ENCODE data around the gene FAM20A.
"Not testable (repeated sequence)": the region's sequence is repeated elsewhere in the genome, so short reads cannot be mapped to it uniquely, and the experiment has no call there.

FAM20A gene

DNA sequence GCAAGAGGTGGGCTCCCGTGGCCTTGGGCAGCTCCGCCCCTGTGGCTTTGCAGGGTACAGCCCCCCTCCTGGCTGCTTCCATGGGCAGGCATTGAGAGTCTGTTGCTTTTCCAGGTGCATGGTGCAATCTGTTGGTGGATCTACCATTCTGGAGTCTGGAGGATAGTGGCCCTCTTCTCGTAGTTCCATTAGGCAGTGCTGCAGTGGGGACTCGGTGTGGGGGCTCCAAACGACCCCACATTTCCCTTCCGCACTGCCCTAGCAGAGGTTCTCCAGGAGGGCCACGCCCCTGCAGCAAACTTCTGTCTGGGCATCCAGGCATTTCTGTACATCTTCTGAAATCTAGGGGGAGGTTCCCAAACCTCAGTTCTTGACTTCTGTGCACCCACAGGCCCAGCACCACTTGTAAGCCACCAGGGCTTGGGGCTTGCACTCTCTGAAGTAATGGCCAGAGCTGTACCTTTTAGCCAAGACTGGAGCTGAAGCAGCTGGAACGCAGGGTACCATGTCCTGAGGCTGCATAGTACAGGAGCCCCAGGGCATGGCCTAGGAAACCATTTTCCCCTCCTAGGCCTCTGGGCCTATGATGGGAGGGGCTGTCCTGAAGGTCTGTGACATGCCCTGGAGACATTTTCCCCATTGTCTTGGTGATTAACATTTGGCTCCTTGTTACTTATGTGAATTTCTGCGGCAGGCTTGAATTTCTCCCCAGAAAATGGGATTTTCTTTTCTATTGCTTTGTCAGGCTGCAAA lies 82.9 kb downstream of the FAM20A start:
- DNase-seq: no peak

DNA sequence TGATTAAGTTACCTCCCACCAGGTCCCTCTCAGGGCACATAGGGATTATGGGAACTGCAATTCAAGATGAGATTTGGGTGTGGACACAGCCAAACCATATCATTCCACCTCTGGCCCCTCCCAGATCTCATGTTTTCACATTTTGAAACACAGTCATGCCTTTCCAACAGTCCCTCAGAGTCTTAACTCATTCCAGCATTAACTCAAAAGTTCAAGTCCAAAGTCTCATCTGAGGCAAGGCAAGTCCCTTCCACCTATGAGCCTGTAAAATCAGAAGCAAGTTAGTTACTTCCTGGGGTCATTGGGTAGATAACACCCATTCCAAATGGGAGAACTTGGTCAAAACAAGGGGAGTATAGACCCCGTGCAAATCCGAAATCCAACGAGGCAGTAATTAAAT lies 83.6 kb downstream of the FAM20A start:
- DNase-seq: not testable (repeated sequence)

DNA sequence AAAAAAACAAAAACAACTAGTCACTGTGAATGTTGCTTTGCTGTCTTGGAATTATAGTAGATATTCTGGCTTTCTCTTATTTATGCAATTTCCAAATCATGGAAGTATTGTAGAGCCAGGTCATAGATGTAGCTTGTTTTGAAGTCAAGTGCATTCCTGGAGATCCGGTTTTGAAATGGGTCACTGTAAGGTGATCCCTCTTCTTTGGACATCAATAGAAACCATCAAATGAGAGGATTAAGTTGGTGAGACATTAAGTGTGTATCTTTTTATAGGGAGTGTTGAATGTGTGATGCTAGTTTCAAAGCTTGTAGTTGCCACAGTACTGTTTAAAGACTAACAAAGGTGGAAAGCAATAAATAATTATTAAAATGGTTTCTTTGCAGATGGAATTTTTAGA lies 84.4 kb downstream of the FAM20A start:
- DNase-seq: no peak

DNA sequence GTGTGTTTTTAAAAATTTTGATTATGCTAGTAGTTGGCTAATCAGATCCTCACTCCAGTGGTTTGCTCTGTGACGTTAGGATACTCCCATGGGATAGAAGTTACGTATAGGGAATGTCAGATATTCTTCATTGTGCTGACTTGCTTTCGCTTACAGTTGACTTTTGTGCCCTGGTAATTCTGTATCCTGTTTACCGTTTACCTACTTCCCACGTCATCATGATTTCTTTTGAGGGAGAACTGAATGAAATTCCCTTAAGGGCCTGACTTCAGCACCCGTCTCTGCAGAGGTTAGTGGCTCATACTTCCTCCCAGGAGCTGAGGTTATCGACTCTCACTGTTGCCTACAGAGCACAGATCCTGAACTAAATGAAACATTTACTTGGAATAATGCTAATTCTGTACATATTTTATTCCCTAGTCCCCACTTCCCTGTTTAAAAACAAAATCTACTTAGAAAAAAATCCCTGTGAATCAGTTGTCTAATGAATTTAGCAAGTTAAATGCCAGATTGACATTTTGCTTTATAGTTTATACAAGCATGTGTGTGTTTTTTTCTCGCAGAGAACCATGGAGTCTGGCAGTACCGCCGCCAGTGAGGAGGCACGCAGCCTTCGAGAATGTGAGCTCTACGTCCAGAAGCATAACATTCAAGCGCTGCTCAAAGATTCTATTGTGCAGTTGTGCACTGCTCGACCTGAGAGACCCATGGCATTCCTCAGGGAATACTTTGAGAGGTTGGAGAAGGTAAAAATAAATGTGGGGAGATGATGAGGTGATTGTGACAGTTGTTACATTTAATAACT lies 86.1 kb downstream of the FAM20A start:
- DNase-seq: no peak

DNA sequence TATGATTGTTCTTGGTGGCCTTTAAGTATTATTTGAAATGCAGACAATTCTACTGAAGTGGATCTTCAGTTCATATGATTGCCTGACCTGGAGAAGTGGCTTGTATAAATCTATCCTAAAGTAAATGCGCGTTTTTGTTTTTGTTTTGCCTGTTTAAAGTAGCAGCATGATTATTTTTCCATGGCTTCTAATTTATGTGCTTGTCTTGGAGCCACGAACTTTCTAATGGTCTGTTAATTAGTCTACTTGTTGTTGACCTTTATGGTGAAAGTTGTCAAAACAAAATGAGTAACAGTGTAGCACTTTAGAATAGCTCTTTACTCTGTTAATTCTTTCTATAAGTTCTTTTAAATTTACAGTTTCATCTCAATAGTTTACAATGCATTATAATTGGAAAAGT lies 87.2 kb downstream of the FAM20A start:
- DNase-seq: no peak

DNA sequence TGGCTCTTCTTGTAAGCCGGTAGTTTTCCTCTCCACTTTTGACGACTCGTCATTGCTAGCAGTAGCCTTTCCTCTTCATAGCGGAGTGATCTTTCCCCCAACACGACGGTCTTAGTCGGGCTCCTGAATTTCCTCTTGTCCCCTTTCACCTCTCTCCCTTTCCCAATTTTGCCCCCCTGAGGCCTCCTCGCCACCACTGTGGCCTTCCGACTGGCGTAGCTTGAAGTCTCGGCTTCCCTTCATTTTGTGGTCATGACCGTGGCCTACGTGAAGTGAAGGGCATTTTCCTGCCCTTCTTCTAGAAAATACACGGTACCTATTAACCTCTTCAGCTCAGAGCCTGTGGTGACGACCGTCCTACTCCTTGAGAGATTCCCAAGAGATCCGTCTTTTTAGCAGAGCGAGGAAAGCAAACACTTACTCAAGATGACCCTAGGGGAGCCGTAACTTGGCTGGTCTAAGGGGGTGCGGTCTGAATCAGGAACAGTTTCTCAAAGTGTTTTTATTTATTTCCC lies 88.2 kb downstream of the FAM20A start:
- peak; percentile 76 for DNase-seq

DNA sequence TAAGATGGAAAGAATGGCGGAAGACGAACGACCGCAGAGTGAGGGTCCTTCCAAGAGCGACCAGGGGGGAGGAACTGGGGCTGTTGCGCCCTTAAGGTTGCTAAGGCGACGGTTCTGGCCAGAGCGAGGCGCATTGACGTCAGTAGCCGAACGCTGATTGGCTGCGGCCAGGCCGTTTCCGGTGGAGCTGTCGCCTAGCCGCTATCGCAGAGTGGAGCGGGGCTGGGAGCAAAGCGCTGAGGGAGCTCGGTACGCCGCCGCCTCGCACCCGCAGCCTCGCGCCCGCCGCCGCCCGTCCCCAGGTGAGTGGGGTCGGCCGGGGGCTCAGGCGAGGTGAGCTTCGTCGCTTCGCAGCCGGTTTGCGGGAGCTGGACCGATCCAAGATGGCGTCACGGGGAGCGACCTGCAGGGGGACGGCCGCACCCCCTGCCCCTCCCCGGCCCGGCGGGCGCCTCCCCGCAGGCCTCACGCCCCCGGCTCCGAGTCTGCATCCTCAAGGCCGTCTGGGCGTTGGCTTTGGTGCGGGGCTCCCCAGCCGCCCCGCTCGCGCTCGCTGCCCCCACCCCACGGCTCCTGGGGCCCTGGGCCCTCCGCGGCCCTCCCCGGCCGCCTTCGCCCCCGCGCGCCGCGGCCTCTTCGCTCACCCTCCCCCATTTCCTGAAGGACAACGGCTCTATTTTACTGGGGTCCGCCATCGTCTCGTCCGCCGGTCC lies 88.8 kb downstream of the FAM20A start, which contains the start of gene PRKAR1A:
Gene PRKAR1A, plus strand, starts transcription at position 184 of the 713 bp plus-strand sequence. CDS start 2,970 bp downstream, outside the sequence.
- DNase-seq: peak; percentile 98

DNA sequence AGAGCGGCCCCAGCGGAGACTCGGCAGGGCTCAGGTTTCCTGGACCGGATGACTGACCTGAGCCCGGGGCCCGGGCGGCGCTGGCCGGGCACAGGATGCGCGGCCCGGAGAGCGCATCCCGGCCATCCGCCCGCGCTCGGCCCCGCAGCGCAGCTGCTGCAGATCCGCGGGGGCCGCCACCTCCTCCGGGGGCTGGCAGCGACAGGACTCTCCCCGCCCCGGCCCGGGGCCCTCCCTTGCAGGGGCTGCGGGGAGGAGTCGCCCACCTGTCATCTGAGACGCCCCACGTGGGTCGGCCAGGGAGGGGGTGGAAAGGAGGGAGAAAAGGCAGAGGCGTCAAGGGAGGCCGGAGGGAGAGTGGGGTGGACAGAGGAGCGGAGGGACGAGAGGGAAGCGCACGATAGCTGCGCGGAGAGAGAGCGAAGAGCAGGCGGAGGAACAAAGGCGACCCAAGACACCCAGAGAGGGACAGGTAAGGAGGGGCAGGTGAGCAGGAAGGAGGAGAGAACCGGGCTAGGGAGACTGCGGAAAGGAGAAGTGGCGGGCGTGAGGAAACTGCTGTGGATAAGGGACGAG lies 89.4 kb downstream of the FAM20A start:
- DNase-seq: peak; percentile 95

DNA sequence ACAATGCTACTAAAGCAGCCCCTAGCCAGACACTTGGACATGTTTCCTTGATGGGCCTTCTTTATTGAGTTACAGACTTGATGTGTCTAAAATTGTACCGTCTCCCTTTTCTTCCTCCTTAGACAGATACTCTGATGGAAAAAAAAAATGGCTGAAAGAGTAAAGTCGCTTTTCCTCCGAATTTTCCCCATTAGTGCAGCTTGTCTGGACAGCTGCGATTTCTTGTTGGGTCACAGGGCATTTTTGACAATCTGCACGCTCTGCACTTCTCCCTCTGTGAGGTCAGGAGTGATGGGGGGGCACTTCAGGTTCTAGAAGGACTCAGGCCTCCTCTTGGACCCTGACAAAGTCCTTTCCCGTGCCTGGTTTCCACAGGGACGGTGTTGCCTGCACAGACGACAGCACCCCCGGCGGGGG lies 89.9 kb downstream of the FAM20A start:
- no peak for DNase-seq

DNA sequence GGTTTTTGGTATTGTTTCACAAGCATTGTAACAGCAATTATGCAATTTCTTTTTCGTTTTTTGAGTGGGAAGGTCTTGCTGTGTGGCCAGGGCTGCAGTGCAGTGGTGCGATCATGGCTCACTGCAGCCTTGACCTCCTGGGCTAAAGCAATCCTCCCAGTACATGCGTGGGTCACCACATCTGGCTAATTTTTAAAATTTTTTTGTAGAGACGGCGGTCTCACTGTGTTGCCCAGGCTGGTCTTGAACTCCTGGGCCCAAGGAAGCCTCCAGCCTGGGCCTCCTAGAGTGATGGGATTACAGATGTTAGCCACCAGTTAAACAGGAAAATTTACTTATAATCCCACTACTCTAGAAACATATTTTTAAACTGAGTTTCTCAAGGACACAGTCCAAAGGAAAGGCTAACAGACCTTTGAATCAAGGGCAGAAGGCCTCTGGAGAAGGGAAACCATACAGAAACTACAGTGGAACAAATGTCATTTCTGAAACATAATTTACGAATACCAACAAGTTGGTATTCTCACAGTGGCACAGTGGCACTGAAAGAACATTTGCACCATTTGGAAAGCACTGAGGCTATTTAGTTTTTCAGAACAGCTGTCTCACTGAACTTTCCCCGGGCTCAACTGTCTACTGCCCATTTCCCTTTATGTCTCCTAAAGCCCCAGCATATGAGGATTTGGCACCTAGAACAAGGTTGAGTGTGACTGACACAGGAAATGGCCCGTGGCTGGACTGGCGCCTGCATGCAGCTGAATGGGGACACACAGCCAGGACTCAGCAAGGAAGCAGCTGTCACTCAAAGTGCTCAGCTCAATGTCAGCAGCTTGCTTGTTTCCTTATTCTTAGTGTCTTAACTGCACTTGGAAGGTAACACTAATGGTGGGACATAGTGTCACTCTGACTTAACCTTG lies 91.8 kb downstream of the FAM20A start:
- DNase-seq: no peak

DNA sequence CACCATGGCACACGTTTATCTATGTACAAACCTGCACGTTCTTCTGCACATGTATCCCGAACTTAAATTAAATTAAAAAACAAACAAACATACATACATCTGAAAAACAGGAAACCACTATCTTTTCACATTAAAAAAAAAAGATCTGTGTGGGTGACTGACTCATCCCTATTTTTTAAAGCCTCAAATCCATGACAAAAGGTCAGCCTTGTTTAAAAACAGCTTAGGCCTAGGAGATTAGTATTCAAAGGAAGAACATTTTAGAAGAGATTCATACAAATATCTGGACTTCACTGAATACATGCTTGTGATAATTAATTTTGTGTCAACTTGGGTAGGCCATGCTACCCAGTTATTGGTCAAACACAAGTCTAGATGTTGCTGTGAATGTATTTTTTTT lies 93.6 kb downstream of the FAM20A start:
- no peak for DNase-seq

DNA sequence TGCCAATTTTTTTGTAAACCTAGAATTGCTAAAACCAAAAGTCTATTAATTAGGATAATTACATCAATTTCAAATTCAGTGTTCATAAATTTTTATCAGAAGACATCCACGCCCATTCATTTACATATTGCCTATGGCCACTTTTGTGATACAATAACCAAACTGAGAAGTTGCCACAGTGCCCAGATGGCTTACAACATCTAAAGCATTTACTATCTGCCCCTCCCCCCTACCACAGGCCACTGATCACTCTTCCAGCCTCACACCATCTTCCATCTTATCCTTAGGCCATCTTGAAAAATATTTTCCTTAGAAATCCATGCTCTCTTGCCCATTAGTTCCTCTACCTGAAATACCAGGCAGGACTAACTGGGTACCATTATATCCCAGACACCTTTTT lies 95.2 kb downstream of the FAM20A start:
- no peak for DNase-seq

DNA sequence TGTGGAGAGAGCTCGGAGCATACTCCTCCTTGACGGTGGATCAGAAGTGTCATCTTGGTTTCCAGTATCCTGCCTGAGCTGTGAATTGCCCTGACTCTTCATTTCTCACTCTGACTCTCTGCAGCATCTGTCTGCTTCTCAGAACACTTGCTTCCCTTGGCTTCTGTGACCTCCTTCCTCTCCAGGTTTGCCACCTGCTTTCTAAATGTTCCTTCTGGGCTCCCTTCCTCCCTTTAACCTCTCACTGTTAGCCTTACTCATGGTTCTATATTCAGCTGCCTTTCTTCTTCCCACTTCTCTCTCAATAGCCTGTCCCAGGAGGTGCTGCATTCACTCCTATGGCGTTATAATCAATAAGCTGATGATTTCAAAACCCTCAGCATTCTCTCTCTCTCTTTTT lies 100.1 kb downstream of the FAM20A start:
- DNase-seq: no peak

DNA sequence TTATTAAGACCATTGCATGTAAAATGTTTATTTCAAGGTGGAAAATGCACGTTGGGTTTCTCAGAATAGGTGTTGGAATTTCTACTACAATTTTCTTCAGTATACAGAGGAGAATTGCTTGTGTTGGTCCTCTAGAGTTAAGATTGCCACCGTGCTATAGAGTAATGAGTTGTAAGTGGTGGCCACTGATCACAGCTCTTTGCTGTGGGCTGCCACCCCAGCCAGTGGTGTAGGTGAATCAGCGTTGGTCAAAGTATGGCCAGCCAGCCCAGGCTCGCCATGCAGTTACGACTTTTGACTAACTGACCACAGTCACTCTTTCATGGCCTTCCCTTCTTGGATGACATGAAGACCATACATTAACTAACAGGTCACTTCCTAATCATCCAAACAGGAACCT lies 101.6 kb downstream of the FAM20A start:
- DNase-seq: no peak

DNA sequence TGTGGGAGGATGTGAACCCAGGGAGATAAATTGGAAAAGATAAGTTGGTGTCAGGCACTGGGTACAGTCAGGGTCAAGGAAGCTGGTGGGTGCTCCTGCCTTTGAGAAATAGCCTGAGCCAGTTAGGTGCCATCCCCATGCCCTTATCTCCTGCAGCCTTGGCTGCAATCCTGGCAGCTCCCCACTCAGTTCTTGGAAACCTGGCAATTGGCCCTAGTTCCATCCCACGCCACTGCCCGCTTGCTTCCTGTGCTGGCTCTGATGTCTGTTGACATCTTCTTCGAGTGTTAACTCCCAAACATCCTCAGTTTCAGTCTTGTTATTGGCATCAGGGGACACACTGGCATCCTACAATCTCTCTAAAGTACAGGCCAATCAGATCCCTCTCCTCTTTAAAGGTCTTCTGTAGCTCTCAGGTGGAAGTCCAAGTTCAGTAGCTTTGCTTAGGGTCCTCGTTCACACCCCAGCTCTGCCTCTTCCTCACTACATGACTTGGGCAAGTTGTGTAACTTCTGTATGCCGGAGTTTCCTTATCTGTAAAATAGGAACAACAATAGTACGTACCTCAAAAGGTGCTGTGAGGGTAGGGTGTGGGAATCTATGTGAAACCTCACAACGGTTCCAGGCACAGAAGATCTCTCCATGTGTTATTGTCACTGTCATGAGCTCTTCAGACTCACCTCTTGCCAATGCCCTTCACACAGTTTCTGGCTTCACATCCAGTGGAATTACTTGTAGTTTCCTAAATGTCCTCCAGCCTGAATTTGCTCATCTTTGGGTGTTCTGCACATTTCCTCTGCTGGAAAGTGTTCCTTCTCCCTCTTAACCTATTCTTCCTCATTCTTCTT lies 102.5 kb downstream of the FAM20A start:
- no peak for DNase-seq

DNA sequence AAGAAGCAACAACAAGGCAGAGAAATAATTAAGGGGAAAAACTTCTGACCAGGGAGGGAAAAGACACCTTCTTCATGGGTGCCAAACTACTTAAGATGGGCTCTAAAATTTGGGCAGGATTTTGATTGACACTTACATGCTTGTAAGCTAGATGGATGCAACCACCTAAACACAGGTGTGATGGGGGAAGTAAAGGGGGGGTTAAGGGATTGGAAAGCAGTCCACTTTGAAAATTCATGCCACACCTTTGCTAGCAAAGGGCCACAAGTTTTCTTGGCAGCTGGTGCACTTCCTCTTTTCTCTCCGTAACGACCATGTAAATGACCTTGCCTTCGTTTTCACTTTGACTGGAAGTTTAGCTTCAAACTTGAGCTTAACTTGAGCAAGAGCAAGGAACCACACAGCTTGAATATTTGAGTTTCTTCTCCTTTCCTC lies 103.3 kb downstream of the FAM20A start:
- DNase-seq: no peak

DNA sequence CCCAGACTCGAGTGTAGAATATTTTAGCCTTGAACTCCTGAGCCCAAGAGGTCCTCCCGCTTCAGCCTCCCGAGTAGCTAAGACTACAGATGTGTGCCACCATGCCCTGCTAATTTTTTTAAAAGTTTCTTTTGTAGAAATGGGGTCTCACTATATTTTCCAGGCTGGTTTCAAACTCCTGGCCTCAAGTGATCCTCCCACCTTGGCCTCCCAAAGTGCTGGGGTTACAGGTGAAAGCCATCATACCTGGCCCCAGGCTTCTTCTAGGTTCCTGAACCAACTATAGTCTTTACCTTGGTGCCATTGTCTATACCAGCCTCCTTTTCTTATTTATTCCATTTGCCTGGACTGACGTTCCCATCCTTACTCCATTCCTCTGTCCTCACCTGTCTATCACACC lies 106.1 kb downstream of the FAM20A start:
- no peak for DNase-seq

DNA sequence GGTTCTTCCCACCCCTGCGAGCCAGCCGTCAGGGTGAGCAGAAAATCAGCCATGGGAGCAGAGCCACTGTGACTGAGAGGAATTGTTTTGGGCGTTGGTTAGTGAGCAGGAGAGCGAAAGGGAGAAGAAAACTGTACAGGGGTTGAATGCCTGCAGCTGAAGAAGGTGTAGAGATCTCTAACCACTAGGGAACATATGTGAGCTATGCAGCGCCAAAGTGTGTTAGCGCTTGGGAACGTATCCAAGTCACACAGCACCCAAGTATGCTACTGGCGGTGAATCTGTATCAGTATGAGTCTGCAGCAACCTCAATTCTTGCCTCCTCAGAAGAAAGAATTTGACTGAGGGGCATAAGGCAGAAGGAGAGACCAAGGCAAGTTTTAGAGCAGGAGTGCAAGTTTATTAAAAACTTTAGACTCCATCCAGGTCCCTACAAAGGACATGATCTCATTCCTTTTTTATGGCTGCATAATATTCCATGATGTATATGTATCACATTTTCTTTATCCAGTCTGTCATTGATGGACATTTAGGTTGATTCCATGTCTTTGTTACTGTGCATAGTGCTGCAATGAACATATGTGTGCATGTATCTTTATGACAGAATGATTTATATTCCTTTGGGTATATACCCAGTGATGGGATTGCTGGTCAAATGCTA lies 108.6 kb downstream of the FAM20A start:
- not testable (repeated sequence) for DNase-seq

DNA sequence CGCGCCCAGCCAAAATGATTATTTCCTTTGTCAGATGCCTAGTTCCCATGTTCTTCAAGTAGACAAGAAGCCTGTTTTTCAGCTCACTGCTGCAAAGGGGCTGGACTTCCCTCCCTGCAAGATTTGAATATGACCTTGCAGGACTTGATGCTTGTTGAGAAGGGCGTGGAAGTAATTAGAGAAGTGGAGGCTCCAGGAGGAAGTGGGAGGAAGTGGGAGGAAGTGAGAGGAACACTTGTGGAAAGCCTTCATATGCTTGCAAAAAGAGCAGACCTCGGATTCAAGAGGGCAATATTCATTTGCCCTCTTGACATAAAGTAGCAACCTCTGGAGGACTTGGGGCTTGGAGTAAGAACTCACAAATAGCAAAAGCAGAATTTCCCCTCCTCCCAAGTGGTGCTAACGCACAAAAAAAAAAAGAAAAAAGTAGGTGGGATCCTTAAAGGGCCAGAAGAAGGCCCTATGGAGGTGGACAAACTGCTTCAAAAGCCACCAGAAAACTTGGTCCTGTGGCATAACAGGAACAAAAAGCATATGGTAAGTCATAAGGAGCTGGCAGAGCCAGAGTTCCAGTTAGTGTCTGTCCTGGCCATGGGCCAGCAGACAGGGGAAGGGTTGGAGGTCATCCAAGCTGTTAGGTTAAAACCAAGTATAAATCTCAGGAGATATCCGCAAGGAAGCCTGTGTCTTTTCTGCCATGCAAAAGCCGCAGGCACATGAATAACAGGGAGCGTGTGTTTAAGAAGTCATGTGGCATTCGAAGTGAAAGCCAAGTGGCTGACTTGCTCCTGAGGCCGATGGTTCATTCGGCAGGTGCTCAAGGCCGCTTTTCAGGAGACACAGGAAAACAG lies 109.6 kb downstream of the FAM20A start:
- DNase-seq: no peak

Data from islet precursor cell (in vitro differentiated cells).